ENCODE results near the gene PARD3.
"Not testable (repeated sequence)": the region's sequence is repeated elsewhere in the genome, so short reads cannot be mapped to it uniquely, and the experiment has no call there.

PARD3 gene

DNA sequence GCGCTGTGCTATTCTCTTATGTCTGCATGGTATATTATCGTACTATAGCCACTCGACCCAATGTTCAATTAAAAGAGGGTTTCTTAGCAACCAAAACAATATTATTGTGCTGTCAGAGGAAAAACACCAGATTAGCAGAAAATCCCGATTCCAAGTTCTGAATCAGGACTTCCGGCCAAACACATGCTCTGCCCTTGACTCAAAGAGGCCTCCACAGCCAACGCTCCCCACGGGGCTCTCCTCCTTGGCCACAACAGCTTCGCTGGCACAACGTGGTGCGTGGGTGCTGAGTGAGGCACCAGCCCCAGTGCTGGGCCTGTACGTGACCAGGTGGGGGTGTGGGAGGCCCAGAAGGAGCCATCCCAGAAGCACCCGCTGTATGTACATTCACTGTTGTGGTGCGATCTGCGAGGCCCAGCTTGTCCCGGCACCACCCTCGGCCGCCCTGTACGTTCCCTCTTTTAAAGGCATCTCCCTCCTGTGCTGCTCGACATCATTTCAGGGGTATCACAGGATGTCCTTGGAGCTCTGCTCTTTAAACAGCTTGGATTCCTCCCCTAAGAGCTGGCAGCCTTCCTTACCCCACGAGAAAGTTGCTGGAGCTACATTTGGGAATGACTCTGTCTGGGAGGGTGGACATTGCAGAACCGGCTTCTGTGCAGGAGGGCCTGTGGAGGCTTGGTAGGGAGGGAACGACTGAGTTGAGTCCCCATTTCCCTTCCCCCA lies 736.2 kb downstream of the PARD3 start:
- no peak for DNase-seq (ENCODE audit: low read depth in 2 of 2)

DNA sequence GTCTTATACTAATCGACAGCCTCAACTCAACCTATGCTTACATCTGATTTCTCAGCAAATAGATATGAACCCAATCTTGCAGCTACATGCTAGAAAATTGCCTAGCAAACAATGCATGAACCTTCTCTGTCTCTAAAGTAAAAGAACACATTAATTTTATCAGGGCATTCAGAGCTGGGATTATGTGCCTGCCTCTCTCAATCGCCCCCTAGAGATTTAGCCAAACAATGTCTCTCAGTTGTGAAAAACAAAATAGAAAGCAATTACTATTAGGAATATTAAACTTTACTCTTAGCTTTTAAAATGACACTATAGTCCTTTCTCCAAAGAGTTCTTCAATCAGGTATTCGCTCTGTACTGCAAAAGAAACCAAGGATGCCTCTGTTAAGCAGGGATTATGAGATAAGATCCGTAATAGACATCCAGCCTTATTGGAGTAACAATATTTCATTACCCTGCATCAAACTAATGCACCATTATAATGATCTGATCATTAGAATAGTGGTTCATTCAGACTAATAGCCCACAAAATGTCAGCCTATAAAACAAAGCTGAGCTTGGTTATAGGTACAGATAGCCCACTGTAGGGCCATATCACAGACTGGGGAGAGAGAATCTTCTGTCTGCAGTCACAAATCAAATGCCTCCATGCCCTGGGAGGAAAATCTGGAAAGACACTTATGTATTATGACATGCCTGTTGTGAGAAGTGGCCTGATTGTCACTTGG lies 736.9 kb downstream of the PARD3 start:
- DNase-seq (ENCODE audit: low read depth in 2 of 2): no peak

DNA sequence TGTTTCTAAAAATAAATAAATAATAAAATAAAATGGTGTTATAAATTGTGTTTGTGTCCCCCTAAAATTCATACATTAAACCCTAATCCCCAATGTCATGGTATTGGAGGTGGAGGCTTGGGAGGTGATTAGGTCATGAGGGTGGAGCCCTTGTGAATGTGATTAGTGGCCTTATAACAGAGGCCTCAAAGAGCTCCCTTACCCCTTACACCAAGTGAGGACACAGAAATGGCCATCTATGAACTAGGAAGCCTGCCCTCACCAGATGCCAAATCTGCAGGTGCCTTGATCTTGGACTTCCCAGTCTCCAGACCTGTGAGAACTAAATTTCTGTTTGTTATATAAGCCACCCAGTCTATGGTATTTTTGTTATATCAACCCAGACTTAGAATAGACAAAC lies 738.7 kb downstream of the PARD3 start:
- no peak for DNase-seq (ENCODE audit: low read depth in 2 of 2)

DNA sequence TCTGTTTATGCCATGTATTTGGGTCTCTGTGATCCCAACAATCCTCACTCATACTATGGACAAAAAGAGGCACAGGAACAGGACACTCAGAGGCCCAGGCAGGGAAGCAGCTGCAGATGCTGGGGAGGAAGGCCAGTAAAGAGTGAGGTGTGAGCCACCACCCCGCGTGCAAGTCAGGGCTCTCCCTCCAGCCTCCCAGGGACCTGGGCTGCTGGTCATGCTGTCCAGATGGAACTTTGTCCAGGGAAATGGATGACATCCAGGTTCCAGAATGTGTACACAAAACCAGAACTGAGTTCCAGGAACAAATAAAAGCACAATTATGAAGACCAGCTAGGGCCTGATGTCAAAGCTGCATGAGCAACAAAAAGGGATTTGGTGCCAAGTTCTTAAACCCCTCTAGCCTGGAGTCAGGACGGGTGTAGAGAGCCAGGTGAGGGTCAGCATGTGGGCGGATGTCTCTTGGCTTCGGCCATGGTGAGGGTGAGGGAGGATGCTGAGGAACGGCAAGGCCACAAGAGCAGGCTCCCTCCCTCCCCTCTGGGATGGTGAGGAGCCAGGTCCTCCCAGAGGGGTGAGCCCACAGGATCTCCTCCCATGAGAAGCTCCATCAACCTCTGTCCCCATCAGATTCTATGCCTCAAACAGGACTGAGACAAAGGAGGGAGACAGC lies 739.7 kb downstream of the PARD3 start:
- DNase-seq (ENCODE audit: low read depth in 2 of 2): no peak

DNA sequence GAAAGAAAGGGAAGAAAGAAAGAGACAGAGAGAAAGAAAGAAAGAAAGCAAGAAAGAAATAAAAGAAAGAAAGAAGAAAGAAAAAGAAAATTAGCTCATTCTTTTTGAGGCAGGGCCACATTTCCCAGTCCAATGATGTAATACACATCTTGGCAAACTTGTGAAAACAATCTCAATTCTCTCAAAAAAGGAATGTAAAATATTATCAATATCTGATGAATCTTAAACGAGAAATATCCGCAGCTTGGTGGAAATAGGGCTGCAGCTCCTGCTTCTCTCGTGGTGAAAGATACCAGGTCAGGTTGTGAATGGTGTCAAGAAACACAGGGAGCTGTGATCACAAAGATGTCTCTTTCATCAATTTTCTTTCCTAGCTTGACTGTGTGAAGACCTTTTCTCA lies 741.0 kb downstream of the PARD3 start:
- DNase-seq (ENCODE audit: low read depth in 2 of 2): no peak

DNA sequence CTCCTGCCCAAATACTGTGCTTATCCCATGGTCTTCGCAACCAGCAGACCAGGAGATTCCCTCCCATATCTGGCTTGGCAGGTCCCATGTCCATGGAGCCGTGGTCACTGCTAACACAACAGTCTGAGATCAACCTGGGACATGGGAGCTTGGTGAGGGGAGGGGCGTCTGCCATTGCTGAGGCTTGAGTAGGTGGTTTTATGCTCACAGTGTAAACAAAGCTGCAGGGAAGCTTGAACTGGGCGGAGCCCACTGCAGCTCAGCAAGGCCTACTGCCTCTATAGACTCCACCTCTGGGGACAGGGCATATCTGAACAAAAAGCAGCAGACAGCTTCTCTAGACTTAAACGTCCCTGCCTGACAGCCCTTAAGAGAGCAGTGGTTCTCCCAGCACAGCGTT lies 747.4 kb downstream of the PARD3 start:
- not testable (repeated sequence) for DNase-seq (ENCODE audit: low read depth in 2 of 2)

DNA sequence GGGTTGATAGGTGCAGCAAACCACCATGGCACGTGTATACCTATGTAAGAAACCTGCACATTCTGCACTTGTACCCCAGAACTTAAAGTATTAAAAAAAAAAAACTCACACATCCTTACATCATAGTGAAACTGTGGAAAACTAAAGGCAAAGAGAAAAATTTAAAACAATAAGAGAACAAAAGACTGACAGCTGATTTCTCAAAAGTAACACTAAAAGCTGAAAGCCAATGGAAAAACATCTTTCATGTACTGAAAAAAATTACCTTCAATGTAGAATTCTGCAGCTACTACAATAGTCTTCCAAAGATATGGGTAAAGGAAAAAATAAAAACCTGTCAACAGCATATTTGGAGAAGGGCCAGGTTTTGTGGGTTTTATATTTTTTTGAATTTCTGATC lies 751.5 kb downstream of the PARD3 start:
- no peak for DNase-seq (ENCODE audit: low read depth in 2 of 2)

DNA sequence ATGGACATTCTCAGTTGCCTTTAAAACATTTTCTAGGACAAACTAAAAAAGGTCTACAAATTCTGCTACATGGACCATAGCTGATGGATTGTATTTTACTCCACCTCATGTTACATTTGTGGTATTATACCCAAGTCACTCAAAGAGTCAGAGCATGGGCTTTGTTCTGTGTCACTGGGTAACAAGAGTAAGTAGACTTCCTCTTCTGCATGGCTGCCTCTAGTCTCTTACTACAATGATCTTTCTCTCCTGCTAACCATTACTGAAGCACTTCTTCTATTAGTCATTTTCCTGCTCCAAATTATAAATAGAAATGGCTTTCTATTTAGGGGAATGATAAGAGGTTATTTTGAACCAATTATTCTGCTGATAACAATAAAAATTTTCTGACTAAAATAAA lies 753.3 kb downstream of the PARD3 start:
- no peak for DNase-seq (ENCODE audit: low read depth in 2 of 2)
